8988T (cell line): ENCODE data around the gene STAM.
A peak's percentile ranks its signal among the peaks of the same experiment; 100 is the strongest.

Source experiments
- DNase-seq: peaks from one replicate; pipeline ENCODE4 v3.0.0; 2011

Gene STAM

GRCh38 chr10:17648243-17649035 is 4.5 kb downstream of the STAM start:
- no peak for DNase-seq

- DNase-seq = no peak
Measured at GRCh38 chr10:17649052-17649451, 5.1 kb downstream of the STAM start.

GRCh38 chr10:17649836-17650235 is 5.9 kb downstream of the STAM start:
- DNase-seq = no peak

- no peak for DNase-seq
Measured at GRCh38 chr10:17650416-17650815, 6.5 kb downstream of the STAM start.

DNA sequence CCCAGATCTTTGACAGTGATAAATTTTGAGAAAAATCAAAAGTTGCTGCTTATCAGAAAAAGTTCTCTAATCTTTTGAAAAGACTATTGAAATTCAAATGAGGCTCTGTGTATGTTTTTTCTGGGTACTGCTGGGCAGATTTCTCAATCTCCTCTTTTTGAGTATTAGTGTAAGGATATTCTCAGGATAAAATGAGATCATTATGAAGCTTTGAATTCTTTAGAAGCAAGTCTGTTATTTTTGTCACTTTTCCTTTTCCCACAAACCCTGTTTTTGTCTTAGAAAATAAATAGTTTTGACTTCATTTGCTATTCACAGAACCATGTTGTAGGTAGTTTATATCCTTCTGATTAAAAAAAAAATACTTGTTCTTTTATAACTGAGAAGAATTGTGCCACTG is 7.9 kb downstream of the STAM start:
- DNase-seq = no peak

DNA sequence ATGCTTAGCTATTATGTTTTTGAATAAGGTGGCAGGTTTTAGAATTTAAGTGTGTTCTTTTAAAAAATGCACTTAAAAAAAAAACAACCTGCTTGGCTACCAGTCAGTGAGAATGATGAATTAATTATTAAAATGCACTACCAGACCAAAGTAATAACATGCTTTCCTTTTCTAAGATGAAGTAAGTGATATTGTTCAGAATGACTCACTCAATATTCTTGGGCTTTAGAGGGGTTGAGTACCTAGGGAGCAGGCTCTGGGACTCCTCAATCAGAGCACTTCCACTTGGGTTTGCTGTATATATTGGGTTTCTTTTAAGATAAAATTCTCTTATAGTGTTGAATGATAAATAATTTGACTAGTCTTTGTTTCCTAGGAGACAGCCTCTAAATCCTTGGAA is 8.6 kb downstream of the STAM start:
- DNase-seq = no peak

GRCh38 chr10:17655009-17655408 is 11.1 kb downstream of the STAM start:
- DNase-seq = no peak

- DNase-seq = no peak
Measured at GRCh38 chr10:17655567-17656146, 11.7 kb downstream of the STAM start.

- DNase-seq = no peak
Measured at GRCh38 chr10:17657103-17657500, 13.2 kb downstream of the STAM start.

GRCh38 chr10:17659365-17659764 is 15.4 kb downstream of the STAM start:
- DNase-seq = no peak

GRCh38 chr10:17660921-17661320 is 17.0 kb downstream of the STAM start:
- no peak for DNase-seq

DNA sequence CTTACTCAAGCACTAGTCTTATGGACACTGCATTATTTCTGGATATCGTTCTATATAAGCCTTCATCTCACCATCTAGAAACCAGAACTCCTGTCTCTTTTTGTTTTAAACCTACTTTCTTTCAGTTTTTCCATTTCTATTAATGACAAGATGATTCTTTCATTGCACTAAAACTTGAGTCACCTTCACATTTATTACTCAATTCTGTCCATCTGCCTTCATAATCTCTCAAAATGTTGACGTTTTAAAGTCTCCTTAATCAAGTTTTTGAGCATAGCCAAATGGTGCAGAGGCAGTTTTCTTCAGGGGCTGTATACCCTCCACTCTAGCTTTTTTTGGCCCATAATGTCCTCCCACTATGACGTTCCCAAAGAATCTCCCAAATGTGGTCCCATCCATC is 17.6 kb downstream of the STAM start:
- no peak for DNase-seq

DNA sequence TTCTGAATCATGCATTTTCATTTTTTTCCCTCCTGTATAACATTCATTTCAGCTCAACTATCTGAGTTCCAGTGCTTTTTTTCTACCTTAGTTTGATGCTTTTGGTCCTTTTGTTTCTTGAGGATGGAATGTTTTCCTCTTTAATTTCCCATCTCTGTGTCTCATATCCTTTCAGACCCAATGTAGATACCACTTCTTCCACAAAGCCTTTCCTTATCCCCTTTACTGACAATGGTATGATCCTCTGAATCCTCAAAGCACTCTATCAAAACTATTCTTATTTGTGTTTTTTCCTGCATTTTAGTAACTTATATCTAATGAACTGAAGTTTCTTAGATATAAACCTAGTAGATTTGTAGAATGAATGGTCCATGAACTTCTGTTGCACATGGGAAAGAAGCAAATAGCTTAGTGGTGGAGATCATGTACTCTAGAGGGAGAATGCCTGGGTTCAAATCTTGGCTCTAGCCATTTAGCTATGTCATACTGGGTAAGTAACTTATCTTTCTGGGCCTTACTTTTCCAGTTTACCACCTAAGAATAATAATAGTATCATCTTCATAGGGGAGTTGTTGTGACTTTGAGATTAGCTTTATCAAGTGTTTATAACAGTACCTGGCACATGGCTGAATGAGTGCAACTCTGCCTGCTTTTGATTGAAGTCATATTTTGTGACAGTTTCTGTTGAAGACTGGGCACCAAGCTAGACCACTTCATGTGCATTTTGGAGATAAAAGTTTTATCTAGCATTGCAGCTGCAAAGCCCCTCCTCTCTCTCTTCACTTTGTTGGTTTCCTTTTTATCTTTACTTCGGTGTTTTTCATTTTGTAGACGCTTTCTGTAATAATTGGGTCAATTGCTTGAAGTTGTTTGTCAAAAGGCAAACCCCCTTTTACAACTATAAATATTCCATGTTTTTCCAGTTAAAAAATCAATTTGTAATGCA is 18.5 kb downstream of the STAM start:
- no peak for DNase-seq

- no peak for DNase-seq
Measured at GRCh38 chr10:17663450-17663849, 19.5 kb downstream of the STAM start.

DNA sequence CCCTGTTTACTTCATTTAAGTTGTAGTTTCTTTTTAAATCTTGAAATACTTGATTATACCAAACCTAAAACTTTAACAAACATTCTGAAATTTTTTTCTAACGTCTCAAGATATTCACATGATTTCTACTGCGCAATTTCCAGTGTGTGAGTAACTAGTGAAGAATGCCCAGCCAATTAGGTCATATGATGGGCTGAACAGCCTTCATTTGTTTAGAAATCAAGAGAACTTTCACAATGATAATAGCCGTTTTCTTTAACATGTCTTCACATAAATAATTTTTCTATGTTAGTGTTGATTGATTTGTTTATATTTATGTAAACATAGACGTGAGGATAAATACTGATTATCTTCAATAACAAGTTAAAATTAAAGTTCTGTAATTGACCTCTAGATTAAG is 21.8 kb downstream of the STAM start:
- no peak for DNase-seq

GRCh38 chr10:17668435-17669184 is 24.7 kb downstream of the STAM start:
- no peak for DNase-seq

DNA sequence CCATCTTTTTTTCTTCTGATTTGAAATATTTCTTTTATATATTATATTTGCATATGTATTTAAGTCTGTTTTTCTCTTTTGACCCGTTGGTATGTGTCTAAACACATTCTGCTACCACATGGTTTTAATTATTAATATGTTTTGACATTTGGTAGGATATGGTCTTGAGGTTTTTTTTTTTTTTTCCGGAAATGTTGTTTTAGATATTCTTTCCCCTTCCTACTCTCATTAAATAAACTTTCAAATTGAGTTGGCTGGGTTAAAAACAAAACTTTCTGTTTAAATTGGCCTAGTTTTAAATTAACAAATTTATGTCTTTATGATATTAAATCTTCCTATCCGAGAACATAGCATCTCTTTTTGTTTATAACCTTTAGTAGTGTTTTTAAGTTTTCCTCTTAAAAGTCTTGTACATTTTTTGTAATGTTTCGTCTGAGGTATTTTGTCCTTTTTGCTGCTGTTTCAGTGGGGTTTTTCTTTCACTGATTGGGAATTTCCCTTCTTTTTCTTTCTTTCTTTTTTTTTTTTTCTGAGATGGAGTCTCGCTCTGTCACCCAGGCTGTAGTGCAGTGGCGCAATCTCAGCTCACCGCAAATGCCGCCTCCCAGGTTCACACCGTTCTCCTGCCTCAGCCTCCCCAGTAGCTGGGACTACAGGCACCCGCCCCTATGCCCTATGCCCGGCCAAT is 25.4 kb downstream of the STAM start:
- DNase-seq = no peak

DNA sequence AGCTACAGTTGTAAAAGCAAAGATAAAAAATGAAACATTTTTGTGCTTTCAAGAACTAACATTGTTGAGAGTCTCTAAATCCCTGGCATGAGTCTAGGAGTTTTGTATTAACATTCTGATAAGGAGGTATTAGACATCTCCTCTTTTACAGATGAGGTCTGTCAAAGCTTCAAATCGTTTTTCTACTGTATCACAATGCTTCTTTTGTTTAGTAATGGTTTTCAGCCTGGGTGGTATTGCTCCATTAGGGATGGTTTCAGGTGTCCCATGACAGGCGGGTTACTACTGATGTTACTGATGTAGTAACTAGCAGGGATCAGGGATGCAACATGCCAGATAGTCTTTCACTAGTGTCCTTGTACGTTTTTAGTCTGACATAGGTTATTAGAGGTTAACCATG is 27.4 kb downstream of the STAM start:
- no peak for DNase-seq

- peak; percentile 26 for DNase-seq
Measured at GRCh38 chr10:17673471-17674061, 29.6 kb downstream of the STAM start.

- DNase-seq = no peak
Measured at GRCh38 chr10:17674566-17674965, 30.6 kb downstream of the STAM start.

GRCh38 chr10:17675638-17676037 is 31.7 kb downstream of the STAM start:
- DNase-seq = no peak

- DNase-seq = no peak
Measured at GRCh38 chr10:17676919-17677318, 33.0 kb downstream of the STAM start.
